HCT116 (cell line): ENCODE measurements around the gene AP1AR. TPM values are rescaled to one million over a fixed set of nuclear protein-coding genes. Genes with fewer than 3 reads are reported as not detected.

Source experiments
- ATAC-seq: fragments of 200-7000 bp; cut with Tn5 transposase; 2 replicates; pipeline ENCODE4 v1.9.1; 2020; ENCODE audit warnings: mild to moderate bottlenecking, moderate library complexity
- BruUV-seq: library from RNA; stranded (reverse); fragments of 400-500 nt; replicated peaks from 2 replicates; lab custom pipeline; 2021; lab: Mats Ljungman, UMichigan
- CTCF ChIA-PET: fragments of 300-600 bp; sonication (Branson Sonifier 250); formaldehyde crosslinking; loops from one replicate; lab custom pipeline; 2021; ENCODE audit warnings: antibody characterized with exemption; lab: Charles Lee
- POLR2A ChIA-PET: fragments of 300-600, 350-600 bp; sonication (Branson Sonifier 250); formaldehyde crosslinking; loops from one replicate; lab custom pipeline; 2021; ENCODE audit warnings: antibody characterized with exemption; lab: Charles Lee
- RAD21 ChIA-PET, 2 experiments: fragments of 300-600 bp; sonication (Branson Sonifier 250); formaldehyde crosslinking; loops; one replicate each; lab custom pipeline; 2023; ENCODE audit warnings: low total read pairs in 2 of 2; ENCODE audit not compliant: uncharacterized antibody in 2 of 2, unreplicated experiment in 2 of 2, low non-redundant PET in 1 of 2; lab: Charles Lee
- DNase-seq: peaks from one replicate; pipeline ENCODE4 v3.0.0-alpha.2; 2010; ENCODE audit warnings: low read depth, low spot score
- H2AFZ ChIP-seq: fragments of 200-600 bp; shearing (Covaris generic), sonication (generic); 2 replicates; pipeline ENCODE4 v1.6.1; 2017; ENCODE audit warnings: low read depth, mixed run types, mixed read lengths, antibody characterized with exemption, low read length; ENCODE audit not compliant: poor library complexity, severe bottlenecking
- H3K27ac ChIP-seq: 2 replicates; pipeline ENCODE4 v1.5.1; 2012; ENCODE audit warnings: low read depth, low read length
- H3K27me3 ChIP-seq: fragments of 200-600 bp; sonication (generic); 2 replicates; pipeline ENCODE4 v1.6.1; 2016; ENCODE audit warnings: mixed run types, low read length, mixed read lengths; ENCODE audit not compliant: insufficient read depth
- H3K36me3 ChIP-seq, 2 experiments: fragments of 200-500 bp in 1 of 2; fragments of 200-600 bp in 1 of 2; sonication (Bioruptor generic) in 1 of 2; sonication (generic) in 1 of 2; 2 replicates each; pipeline versions ENCODE4 v1.5.1 to v1.6.1; 2014 to 2016; ENCODE audit warnings: low read length in 2 of 2, inconsistent platforms in 1 of 2, mixed read lengths in 1 of 2, mixed run types in 1 of 2; ENCODE audit not compliant: insufficient read depth in 2 of 2, control insufficient read depth in 1 of 2
- H3K4me1 ChIP-seq, 2 experiments: fragments of 200-600 bp in 1 of 2; sonication (generic) in 1 of 2; 2 replicates each; pipeline versions ENCODE4 v1.5.1 to v1.6.1; 2012 to 2017; ENCODE audit warnings: low read length in 2 of 2, inconsistent platforms in 1 of 2, mild to moderate bottlenecking in 1 of 2, mixed read lengths in 1 of 2, mixed run types in 1 of 2, moderate library complexity in 1 of 2; ENCODE audit not compliant: insufficient read depth in 2 of 2, control insufficient read depth in 1 of 2
- H3K4me2 ChIP-seq: fragments of 200-600 bp; sonication (generic); 2 replicates; pipeline ENCODE4 v1.6.1; 2017; ENCODE audit warnings: mixed run types, low read length, mixed read lengths
- H3K4me3 ChIP-seq, 2 experiments: fragments of 200-600 bp in 1 of 2; sonication (generic) in 1 of 2; replicated peaks in 1 of 2; 2 replicates each; pipeline ENCODE4 v1.5.1; 2011 to 2016; ENCODE audit warnings: low read length in 2 of 2, control low read depth in 1 of 2, low read depth in 1 of 2, mild to moderate bottlenecking in 1 of 2, mixed read lengths in 1 of 2, mixed run types in 1 of 2
- H3K79me2 ChIP-seq: fragments of 200-600 bp; sonication (generic); 2 replicates; pipeline ENCODE4 v1.6.1; 2017; ENCODE audit warnings: mild to moderate bottlenecking, mixed run types, low read length, moderate library complexity, mixed read lengths; ENCODE audit not compliant: insufficient read depth
- H3K9ac ChIP-seq: fragments of 200-600 bp; sonication (generic); 2 replicates; pipeline ENCODE4 v1.6.1; 2016; ENCODE audit warnings: low read length, mixed read lengths
- H3K9me2 ChIP-seq: fragments of 200-600 bp; sonication (generic), shearing (Covaris generic); 2 replicates; pipeline ENCODE4 v1.6.1; 2017; ENCODE audit warnings: mixed run types, mild to moderate bottlenecking, moderate library complexity; ENCODE audit not compliant: insufficient read depth
- H3K9me3 ChIP-seq, 2 experiments: fragments of 200-500 bp in 1 of 2; fragments of 200-600 bp in 1 of 2; sonication (Bioruptor generic) in 1 of 2; sonication (generic) in 1 of 2; 2 replicates each; pipeline ENCODE4 v1.6.1; 2014 to 2017; ENCODE audit warnings: low read length in 2 of 2, mixed read lengths in 2 of 2, inconsistent platforms in 1 of 2, low read depth in 1 of 2, mild to moderate bottlenecking in 1 of 2, mixed run types in 1 of 2, moderate library complexity in 1 of 2; ENCODE audit not compliant: control insufficient read depth in 1 of 2, insufficient read depth in 1 of 2
- H4K20me1 ChIP-seq: fragments of 200-600 bp; sonication (generic), shearing (Covaris generic); 2 replicates; pipeline ENCODE4 v1.6.1; 2017; ENCODE audit warnings: mixed run types, mild to moderate bottlenecking, moderate library complexity; ENCODE audit not compliant: insufficient read depth
- ATF3 ChIP-seq: IDR thresholded peaks from 2 replicates; pipeline ENCODE4 v1.6.1; 2012
- CBX3 ChIP-seq: IDR thresholded peaks from 2 replicates; pipeline ENCODE4 v1.6.1; 2012; ENCODE audit warnings: low read depth
- CEBPB ChIP-seq: IDR thresholded peaks from 2 replicates; pipeline ENCODE4 v1.6.1; 2012; ENCODE audit warnings: low read depth
- CTCF ChIP-seq, 3 experiments: fragments of 200-600 bp in 1 of 3; sonication (generic) in 1 of 3; IDR thresholded peaks in 2 of 3; conservative IDR thresholded peaks in 1 of 3; 2 replicates each; pipeline ENCODE4 v1.5.1; 2012 to 2017; ENCODE audit warnings: low read depth in 2 of 3, low read length in 2 of 3, antibody characterized with exemption in 1 of 3, borderline replicate concordance in 1 of 3, control low read depth in 1 of 3, mild to moderate bottlenecking in 1 of 3, mixed read lengths in 1 of 3, mixed run types in 1 of 3, moderate library complexity in 1 of 3; ENCODE audit not compliant: insufficient read depth in 1 of 3
- EGR1 ChIP-seq: IDR thresholded peaks from 2 replicates; pipeline ENCODE4 v1.6.1; 2012; ENCODE audit warnings: low read depth
- ELF1 ChIP-seq: IDR thresholded peaks from 2 replicates; pipeline ENCODE4 v1.6.1; 2012; ENCODE audit warnings: low read depth, borderline replicate concordance
- EZH2phosphoT487 ChIP-seq: fragments of 200-600 bp; IDR thresholded peaks from 2 replicates; pipeline ENCODE4 v1.6.1; 2018; ENCODE audit warnings: antibody characterized with exemption, borderline replicate concordance
- JUND ChIP-seq: IDR thresholded peaks from 2 replicates; pipeline ENCODE4 v1.6.1; 2012
- POLR2A ChIP-seq: IDR thresholded peaks from 2 replicates; pipeline ENCODE4 v1.7.0; 2011; ENCODE audit warnings: borderline replicate concordance; ENCODE audit not compliant: insufficient read depth, insufficient read length; ENCODE audit errors: extremely low read depth
- POLR2AphosphoS5 ChIP-seq: IDR thresholded peaks from 2 replicates; pipeline ENCODE4 v1.6.1; 2011; ENCODE audit warnings: mild to moderate bottlenecking, low read depth, low read length, moderate library complexity
- RAD21 ChIP-seq: IDR thresholded peaks from 2 replicates; pipeline ENCODE4 v1.6.1; 2012; ENCODE audit warnings: low read depth, mild to moderate bottlenecking
- REST ChIP-seq: IDR thresholded peaks from 2 replicates; pipeline ENCODE4 v1.6.1; 2012; ENCODE audit warnings: low read depth
- SIN3A ChIP-seq: IDR thresholded peaks from 2 replicates; pipeline ENCODE4 v1.6.1; 2012; ENCODE audit warnings: low read depth
- SP1 ChIP-seq: IDR thresholded peaks from 2 replicates; pipeline ENCODE4 v1.6.1; 2012; ENCODE audit warnings: low read depth
- SRF ChIP-seq: IDR thresholded peaks from 2 replicates; pipeline ENCODE4 v1.6.1; 2012; ENCODE audit warnings: low read depth
- YY1 ChIP-seq: IDR thresholded peaks from 2 replicates; pipeline ENCODE4 v1.6.1; 2011; ENCODE audit warnings: low read length, low read depth, moderate library complexity, mild to moderate bottlenecking; ENCODE audit not compliant: insufficient replicate concordance; ENCODE audit errors: extremely low read depth
- ZBTB33 ChIP-seq: IDR thresholded peaks from 2 replicates; pipeline ENCODE4 v1.6.1; 2011; ENCODE audit warnings: mild to moderate bottlenecking, low read length, moderate library complexity; ENCODE audit not compliant: insufficient replicate concordance; ENCODE audit errors: extremely low read depth
- ZFX ChIP-seq: fragments of 450-650 bp; IDR thresholded peaks from 2 replicates; pipeline ENCODE4 v1.6.1; 2017
- ZNF274 ChIP-seq: fragments of 200-500 bp; sonication (Bioruptor generic); IDR thresholded peaks from 2 replicates; pipeline ENCODE4 v1.6.1; 2014; ENCODE audit warnings: mild to moderate bottlenecking, low read depth, low read length, inconsistent platforms
- intact Hi-C: fragments of 100-400 bp; cut with micrococcal nuclease; formaldehyde crosslinking; loops from 2 replicates; pipeline ENCODE4 v1.10.0; 2022
- total RNA-seq: library from RNA; stranded (reverse); gene quantifications from one replicate; pipeline ENCODE4 v1.2.1, GENCODE V29; 2021; ENCODE audit not compliant: unreplicated experiment

The AP1AR gene
- total RNA-seq, 1 experiment from 2014 or later, result 56.7 TPM

- TF ChIP-seq SP1 (no peak), JUND (no peak), CEBPB (no peak), SRF (no peak), POLR2AphosphoS5 (no peak), POLR2A (no peak), EGR1 (no peak)
Measured at GRCh38 chr4:112247021-112247420, 15.4 kb downstream of the AP1AR start (continued).

- BruUV-seq, result no TSS peak
- Histone ChIP-seq H3K9ac (no peak overlapping the region), H3K4me2 (no peak overlapping the region), H3K36me3 (no peaks in the 10 kb centered on the region), H3K79me2 (peaks cover 60% of the 10 kb centered on the region), H3K27me3 (no peaks in the 10 kb centered on the region), H2AFZ (no peak overlapping the region), H3K9me2 (no peaks in the 10 kb centered on the region), H4K20me1 (no peaks in the 10 kb centered on the region; the same call in 1 of the 2 replicates), H3K27ac (no peak overlapping the region), H3K9me3 (no peaks in the 10 kb centered on the region), H3K4me1 (peaks cover 0 to 4% of the 10 kb centered on the region in 2 experiments; a peak in 2 of 4 replicates), H3K4me3 (no peak overlapping the region)
- DNase-seq (no peak), ATAC-seq (no peak)
- CTCF ChIA-PET, result no interaction called here
- POLR2A ChIA-PET, result no interaction called here
- intact Hi-C loops, result no loop called here
- RAD21 ChIA-PET, result no interaction called here
- TF ChIP-seq SRF (no peak), POLR2A (no peak), EGR1 (no peak), ELF1 (no peak), ZBTB33 (no peak), JUND (no peak), POLR2AphosphoS5 (no peak), CTCF (IDR thresholded peaks at IDR 0.05 in 2 of 3, conservative IDR thresholded peaks at IDR 0.05 in 1 of 3; ENCODE audit: borderline replicate concordance in 1 of 3, insufficient read depth in 1 of 3, low read depth in 2 of 3, low read length in 2 of 3) (no peak), REST (no peak), ATF3 (no peak), SIN3A (no peak), CBX3 (no peak), EZH2phosphoT487 (no peak), RAD21 (no peak), CEBPB (no peak), ZNF274 (no peak), YY1 (no peak), ZFX (no peak)
Measured at GRCh38 chr4:112251019-112251643, 19.5 kb downstream of the AP1AR start.
